Stimulated activated naive CD8-positive, alpha-beta T cell treated with anti-CD3 and anti-CD28 coated beads, Interleukin-15, Interleukin-2, amounts not matched to agents 100 U/mL and 50 U/mL, for 24 hours (primary cell): Measurements from ENCODE around the gene SLC38A9.
"Not testable (repeated sequence)": the region's sequence is repeated elsewhere in the genome, so short reads cannot be mapped to it uniquely, and the experiment has no call there.

Experiments
- ATAC-seq: fragments of 150-1000 bp; cut with Tn5 transposase; one replicate; pipeline ENCODE4 v1.10.0; 2021
- DNase-seq: peaks from one replicate; pipeline ENCODE4 v3.0.0; 2021

SLC38A9 gene, protein sequence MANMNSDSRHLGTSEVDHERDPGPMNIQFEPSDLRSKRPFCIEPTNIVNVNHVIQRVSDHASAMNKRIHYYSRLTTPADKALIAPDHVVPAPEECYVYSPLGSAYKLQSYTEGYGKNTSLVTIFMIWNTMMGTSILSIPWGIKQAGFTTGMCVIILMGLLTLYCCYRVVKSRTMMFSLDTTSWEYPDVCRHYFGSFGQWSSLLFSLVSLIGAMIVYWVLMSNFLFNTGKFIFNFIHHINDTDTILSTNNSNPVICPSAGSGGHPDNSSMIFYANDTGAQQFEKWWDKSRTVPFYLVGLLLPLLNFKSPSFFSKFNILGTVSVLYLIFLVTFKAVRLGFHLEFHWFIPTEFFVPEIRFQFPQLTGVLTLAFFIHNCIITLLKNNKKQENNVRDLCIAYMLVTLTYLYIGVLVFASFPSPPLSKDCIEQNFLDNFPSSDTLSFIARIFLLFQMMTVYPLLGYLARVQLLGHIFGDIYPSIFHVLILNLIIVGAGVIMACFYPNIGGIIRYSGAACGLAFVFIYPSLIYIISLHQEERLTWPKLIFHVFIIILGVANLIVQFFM

DNA sequence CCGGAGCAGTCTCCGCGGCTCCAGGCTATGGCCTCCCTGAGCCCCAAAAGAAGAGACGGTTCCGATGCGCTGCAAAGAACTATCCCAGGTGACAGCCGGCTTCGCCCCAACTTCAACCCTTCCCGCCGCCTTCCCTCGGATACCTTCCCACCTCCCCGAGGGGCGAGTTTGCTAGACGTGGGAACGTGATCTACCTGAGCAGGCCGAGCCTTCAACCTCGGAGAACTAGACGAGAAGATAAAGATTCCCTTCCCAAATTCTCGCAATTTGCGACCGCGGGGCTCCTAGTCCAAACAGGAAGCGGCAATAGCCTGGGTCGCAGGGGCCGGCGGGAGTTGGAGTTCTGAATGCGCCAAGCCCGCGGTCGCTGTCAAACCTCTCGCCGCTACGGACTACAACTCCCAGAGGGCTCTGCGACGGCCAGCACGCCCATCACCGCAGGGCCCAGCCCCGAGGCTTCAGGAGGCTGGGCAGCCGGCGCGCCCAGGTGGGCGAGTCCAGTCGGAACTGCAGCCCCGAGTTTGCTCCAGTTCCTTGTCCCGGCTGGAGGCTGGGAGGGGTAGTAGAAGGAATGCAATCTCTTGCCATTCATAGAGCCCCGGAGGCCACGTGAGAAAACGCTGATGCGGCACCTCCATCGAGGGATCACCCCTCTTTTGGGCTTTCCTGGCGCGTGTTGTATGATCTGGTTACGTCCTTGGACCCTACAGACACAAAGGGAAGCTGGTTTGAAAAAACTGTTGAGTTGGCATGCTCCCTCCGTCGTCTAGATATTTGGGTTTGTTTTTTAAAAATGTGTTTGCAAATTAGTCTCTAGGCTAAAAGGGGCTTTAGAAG is at the start of gene SLC38A9:
Gene SLC38A9 (minus strand): TSS at position 302 of the 837 bp plus-strand sequence. CDS start 14,366 bp downstream, outside the sequence.
- ATAC-seq (peak; percentile 100), DNase-seq (peak; percentile 94)

DNA sequence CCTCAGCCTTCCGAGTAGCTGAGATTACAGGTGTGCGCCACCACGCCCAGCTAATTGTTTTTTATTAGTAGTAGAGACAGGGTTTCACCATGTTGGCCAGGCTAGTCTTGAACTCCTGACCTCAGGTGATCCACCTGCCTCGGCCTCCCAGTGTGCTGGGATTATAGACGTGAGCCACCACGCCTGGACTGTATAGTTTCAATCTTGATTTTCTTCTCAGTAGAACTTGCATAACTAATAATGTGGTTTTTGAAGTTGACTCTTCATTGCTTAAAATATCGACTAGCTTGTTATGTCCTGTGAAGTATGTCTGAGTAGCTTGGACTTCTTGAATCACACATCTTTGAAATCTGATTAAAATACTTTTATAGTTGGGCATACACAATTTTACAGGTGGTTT is 49.6 kb upstream of the SLC38A9 start:
- not testable (repeated sequence) for DNase-seq, ATAC-seq

DNA sequence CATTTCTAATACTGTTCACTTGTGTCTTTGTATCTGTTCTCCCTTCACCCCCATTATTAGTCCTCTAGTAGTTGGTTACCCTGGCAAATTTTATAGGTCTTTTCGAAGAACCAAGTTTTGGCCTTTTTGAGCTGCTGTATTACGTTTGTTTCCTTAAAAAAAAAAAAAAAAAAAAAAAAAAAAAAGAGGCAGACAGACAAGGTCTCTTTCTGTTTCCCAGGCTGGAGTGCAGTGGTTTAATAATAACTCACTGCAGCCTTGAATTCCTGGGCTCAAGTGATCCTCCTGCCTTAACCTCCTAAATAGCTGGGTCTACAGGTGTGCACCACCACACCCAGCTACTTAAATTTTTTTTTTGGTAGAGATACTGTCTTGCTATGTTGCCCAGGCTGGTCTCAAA is 46.6 kb upstream of the SLC38A9 start:
- ATAC-seq (no peak), DNase-seq (no peak)

DNA sequence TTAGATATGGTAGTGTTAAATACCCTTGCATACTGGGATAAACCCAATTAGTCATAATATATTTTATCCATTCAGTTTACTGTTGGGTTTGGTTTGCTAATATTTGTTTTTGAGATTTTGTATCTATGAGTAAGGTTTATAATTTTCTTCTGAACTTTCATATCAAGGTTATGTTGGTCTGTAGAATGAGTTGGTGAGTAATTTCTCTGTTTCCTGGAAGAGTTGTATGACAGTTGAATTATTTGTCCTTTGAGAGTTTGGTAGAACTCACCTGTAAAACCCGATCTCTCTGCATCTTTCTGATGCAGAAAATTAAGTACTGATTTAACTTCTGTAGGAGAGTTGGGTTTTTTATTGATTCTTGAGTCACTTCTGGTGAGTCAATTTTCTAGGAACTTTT is 46.1 kb upstream of the SLC38A9 start:
- DNase-seq (no peak), ATAC-seq (no peak)

DNA sequence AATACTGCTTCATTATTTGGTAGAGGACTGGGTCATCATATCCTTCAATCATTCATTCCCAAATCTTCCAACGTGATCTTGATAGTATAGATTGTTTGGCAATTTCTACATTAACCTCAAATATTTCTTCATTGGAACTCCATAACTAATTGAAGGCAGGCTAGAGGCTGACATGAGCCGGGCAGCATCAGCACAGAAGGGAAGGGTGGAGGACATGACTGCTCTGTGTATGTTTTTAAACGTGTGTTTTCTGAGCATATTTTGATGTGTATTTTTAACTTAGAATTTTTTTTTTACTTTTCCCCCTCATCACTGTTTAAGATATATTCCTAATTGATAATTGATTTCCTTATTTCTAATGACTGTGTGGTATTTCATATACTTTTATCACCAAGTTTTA is 38.4 kb upstream of the SLC38A9 start:
- no peak for DNase-seq
- no peak for ATAC-seq

DNA sequence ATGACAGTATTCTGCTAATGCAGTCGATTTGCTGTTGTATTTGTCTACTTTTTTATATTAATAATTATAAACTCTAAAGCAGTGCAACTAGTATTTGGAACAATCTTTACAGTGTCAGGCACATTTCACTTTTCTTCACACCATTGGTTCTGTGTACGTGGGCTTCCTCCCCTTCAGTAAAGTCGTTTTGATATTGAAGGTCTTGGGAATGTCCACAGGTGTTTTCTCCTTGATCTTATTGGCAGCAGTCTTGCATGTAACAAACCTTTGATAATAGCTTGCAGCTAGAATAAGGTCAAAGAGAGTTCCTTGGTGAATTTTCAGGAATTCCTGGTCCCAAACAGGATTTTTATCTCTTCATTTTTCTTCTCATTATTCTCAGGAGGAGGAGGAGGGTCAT is 37.9 kb upstream of the SLC38A9 start:
- ATAC-seq, result no peak
- no peak for DNase-seq

DNA sequence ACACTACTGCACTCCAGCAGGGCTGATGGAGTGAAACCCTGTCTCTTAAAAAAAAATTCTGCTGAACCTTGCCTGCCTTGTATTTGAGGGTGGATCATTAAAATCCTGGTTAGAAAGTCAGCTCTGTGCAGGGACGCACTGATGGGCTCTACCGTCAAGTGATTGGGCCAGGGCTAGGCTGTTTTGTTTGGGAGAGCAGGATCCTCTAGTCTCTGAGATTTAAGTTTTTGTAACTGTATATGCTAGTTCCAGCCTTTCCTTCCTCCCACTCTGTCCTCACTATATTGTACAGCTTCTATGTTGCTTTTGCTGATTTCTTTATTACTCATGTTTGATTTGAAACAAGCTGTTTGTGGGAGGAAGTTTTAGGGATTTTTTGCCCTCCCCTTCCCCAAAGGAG is 37.3 kb upstream of the SLC38A9 start:
- no peak for ATAC-seq
- no peak for DNase-seq

DNA sequence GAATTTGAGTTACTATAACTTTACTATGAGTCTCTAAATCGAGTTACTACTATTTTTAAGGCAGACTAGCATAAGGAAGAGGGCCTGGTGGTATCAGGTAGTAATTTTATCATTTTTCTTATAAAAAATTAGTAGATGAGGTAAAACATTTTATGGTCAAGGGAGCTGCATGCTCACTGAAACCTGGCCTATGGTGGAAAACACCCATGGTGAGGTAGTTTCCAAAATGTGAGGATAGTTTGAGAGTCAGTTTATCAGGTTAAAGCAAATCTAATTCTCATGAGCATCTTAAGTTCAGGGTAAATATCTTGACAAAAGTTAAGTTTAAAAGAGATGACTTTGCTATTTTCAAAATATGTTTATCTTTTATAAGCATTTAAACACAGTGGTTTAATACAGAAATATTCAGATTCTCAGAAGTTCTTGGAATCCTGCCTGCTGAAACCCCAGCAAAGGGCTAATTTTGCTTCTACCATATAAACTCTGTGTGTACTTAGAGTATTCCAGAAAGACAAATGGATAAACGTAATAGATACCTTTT is 35.7 kb upstream of the SLC38A9 start:
- DNase-seq, result no peak
- no peak for ATAC-seq

DNA sequence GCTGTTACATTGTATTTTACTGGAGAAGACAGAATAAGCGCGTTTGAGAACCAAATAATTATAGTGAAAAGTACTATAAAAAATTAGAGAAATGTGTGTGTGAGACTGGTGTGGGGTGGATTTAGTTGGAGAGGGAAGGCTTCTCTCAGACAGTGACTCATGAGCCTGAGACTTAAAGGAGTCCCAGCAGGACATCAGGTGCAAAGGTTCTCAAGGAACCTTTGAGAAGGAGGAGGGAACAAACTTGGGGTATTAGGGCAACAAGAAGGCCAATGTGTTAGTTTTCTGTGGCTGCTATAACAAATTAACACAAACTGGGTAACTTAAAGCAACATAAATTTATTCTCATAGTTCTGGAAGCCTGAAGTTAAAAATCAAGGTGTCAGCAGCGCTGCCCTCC is 30.7 kb upstream of the SLC38A9 start:
- ATAC-seq (no peak), DNase-seq (no peak)

DNA sequence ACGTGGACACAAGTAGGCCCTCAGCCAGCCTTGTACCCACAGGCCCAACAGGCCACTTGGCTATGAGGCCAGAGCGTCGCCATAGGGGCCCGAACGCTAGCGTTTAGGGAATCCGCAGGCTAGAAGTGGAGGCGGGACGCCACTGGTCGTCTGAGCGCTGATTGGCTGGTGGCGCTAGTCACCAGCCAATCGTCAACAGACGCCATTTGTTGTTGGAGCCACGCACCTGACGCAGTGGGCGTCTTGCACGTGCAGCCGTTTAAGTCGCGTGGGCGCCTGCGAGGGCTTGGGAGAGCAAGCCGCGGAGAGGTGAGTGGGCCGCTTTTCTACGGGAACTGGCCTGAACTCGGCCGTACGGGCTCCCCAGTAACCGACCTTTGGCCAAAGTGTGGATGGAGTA is 25.7 kb upstream of the SLC38A9 start, which contains the start of gene DDX4:
Gene DDX4 (plus strand): TSS at position 269 of the 400 bp plus-strand sequence. CDS start 903 bp downstream, outside the sequence.
- no peak for ATAC-seq

DNA sequence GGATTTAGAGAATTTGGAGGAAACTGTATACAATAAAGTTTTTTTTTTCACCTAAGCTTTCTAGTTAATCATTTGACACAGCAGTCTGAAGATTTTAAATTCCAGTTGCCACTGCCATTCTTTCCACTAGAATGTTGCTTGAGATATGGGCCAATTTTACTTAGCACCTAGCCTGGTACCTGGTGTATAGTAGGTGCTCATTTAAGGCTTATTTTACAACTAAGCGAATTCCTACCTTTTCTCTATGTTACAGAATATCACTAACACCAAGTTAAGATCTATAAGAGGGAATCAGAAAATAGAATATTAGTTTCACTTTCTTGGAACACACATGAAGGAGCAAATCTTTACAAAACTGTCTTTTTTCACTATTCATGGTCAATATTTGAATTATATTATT is 22.5 kb upstream of the SLC38A9 start:
- ATAC-seq, result no peak
- DNase-seq, result no peak

More for the DNA sequence above, 25.7 kb upstream of the SLC38A9 start, which contains the start of gene DDX4:
- no peak for DNase-seq

DNA sequence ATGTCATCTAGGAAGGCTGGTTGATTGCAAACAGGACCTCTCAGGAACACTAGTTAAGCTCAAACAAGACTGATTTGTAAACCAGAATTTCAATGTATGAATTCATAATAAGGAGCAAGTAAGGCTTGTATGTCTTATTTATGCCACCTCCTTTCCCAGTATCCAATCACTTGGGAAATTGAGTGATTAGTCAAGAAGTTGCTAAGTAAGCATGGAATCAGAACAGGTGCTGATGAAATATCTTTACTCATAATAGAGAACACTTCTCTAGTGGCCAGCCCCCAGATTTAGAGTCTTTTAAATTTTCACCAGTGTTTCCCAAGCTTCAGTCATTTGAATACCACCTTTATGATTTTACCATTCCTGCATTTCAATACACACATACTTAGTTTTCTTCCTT is 20.5 kb upstream of the SLC38A9 start:
- ATAC-seq, result no peak

DNA sequence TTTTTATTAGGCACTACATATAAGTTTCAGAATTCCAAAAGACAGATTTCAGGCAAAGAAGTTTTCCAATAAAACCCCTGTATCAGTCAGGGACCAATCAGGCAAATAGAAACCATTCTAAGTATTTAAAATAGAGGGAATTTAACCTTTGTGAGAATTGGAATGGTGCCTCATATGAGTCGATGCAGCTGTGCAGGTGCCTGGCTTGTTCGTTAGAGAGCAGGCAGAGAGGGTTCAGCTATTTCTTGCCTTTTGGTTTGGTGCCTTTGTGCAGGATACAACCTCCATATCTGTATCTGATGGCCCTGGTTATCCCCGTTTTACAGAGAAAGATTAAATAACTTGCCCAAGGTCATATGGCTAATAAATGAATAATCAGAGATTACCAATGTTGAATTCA is 19.7 kb upstream of the SLC38A9 start:
- ATAC-seq, result no peak
- no peak for DNase-seq

More for the DNA sequence above, 20.5 kb upstream of the SLC38A9 start:
- DNase-seq, result no peak

DNA sequence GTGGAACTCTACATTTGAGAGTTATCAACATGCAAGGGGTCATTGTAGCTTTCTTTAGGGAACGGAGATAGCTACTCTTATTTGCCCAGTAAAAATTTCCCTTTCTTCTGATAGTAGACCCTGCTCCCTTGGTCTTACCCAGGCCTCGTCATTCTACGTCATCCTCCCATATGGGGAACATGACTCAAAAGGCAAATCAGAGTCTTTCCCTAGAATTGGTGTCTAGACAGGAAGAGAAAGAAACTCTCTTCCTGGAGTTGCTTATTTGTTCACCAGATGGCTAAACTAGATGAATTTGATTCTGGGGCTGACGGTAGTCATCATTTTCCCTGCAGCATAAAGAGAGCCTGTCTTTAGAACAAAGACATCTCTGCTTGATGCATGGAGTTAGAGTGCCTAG is 12.2 kb upstream of the SLC38A9 start:
- ATAC-seq, result no peak
- DNase-seq, result no peak

DNA sequence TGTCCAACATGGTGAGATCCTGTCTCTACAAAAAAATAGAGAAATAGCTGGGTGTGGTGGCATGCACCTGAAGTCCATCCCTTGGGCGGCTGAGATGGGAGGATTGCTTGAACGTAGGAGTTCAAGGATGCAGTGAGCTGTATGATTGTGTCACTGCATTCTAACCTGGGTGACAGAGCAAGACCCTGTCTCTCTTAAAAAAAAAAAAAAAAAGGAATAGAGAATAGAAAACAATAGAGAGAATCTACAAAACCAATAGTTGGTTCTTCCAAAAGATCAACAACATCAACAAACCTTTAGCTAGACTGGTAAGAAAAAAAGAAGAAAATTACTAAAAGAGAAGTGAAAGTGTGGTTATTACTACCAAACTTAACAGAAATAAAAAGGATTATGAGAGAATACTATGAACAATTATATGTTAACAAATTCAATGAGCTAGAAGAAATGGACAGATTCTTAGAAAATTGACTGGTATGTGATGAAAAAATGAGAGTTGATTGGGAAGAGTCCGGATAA is 8.1 kb upstream of the SLC38A9 start:
- DNase-seq (no peak), ATAC-seq (no peak)

DNA sequence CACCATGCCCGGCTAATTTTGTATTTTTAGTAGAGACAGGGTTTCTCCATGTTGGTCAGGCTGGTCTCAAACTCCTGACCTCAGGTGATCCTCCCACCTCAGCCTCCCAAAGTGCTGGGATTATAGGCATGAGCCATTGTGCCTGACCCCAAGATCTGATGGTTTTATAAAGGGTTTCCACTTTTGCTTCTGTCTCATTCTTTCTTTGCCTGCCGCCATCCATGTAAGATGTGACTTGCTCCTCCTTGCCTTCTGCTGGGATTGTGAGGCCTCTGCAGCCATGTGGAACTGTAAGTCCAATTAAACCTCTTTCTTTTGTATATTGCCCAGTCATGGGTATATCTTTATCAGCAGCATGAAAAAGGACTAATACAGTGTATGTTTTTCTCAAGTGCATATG is 6.9 kb upstream of the SLC38A9 start:
- DNase-seq, ATAC-seq: not testable (repeated sequence)

DNA sequence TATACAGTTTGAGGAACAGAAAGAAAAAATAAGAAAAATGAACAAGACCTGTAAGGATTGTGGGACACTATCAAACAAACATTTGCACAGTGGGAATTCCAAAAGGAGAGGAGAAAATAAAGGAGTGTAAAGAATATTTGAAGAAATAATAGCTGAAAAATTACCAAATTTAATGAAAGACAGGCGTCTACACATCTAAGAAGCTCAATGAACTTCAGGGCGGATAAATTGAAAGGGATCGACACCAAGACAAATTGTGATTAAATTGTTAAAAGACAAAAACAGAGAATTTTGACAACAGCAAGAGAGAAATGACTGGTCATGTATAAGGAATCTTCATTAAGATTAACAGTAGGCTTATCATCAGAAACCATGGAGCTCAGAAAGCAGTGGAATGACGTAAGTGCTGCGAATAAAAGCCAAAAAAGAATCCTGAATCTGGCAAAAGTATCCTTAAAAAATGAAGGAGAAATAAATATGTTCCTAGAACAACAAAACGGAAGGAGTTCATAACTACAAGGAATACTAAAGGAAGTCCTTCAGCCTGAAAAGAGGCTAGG is 3.5 kb upstream of the SLC38A9 start:
- ATAC-seq, result no peak
- no peak for DNase-seq

DNA sequence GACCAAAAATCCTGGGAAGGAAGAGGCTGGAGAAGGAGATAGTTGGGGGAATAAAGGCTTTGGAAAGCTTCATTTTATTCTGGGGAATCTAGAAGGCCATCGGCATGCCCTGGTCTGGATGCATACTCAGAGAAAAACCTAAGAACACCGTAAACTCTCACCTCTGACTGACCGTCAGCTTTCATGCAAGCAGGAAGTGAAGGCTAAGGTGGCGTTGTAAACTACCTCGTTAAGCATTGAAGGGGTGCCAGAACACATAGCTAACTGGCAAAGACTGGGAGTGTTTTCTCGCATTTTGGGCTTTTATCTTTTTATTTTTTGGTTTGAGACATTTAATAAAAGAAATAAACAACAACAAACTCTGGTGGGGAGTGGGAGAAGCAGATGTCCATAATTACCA is 2.6 kb upstream of the SLC38A9 start:
- ATAC-seq (no peak), DNase-seq (no peak)

DNA sequence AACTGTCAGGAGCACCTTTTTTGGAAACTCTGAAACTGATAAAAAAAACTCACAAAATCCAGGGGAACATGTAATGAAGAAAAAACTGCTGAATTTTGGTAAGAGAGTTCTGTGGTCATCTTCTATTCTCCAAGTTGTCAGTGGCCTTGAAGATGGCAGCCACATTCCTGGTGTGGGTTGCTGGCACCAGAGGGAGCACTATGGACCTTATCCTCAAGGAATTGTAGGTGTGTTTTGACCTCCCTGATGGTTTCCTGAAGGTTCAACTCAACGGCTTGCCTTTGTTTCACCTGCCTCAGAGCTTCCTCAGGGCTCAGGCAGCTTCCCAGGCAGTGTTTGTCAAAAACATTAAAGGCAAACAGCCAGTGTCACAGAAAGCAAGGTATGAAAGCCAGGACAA is 2.2 kb upstream of the SLC38A9 start:
- no peak for ATAC-seq
- no peak for DNase-seq

DNA sequence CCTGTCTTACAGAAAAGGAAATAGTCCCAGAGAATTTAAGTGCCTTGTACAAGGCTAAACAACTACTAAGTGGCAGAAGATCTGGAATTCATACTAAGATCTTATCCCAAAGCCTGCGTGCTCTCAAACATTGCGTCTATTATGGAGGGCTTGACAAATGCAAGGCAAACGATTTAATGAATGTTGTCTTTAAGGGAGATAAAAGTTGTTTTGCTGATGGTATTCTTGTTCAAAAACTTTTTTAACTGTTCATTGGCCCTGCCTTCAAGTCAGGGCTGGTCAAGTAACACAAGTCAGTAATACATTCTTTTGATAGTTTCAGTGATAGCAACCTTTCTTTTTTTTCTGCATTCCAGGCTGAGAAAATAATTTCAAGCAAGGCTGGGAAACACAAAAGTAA is 1.7 kb upstream of the SLC38A9 start:
- DNase-seq, result no peak
- ATAC-seq, result no peak

DNA sequence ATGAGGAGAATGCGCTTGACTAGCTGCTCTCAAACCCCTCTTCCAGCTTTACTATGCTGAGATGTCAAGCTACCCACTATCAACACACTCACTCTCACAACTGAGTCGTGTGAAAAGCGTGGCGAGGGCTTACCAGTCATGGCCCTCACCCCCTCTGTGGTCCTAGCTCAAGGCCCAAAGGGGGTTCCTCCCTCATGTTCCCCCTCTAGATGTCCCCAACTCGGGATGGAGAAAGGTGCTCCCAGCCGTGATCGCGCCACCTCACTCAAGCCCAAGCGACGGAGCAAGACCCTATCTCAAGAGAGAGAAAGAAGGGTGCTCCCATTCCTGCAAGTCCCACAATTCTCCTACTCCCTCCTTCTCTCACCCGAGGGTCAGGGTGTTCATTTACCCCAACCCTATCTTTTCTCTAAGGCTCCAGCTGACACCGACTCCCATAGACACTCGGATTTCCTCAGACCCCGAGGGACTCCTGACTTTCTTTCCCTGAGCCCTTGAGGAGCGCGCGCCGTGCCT is 559 bp downstream of the SLC38A9 start:
- ATAC-seq, result no peak
- DNase-seq, result peak; percentile 13

DNA sequence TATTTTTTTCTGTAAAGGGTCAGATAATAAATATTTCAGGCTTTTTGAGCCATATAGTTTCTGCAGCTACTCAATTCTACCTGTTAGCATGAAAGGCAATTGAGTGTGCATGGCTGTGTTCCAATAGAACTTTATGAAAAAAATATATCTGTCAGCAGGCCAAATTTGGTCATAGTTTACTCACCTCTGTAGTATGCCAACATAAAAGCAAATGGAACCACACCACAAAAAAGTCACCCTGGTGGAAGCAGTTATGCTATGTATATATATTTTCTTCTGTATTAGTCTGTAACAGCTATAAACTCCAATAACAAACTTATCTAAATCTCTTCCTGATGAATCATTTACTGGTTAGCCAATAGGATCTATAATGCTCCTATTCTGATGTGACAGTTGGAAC is 3.4 kb downstream of the SLC38A9 start:
- ATAC-seq, result no peak
- DNase-seq, result no peak
